Measurements from ENCODE around the gene MYO18A.
A peak's percentile ranks its signal among the peaks of the same experiment; 100 is the strongest.

MYO18A gene

GRCh38 chr17:29181226-29181625 lies 1.0 kb upstream of the MYO18A start:
- no peaks in the 10 kb centered on the region for H3K27me3 ChIP-seq (ENCODE audit: control insufficient read depth, insufficient read depth, low read length)
- peaks cover 6% of the 10 kb centered on the region for H3K4me1 ChIP-seq (ENCODE audit: control insufficient read depth, insufficient read depth, low read length)
- peak overlapping the region; percentile 81 for H3K27ac ChIP-seq (ENCODE audit: low read depth, low read length)
- H3K36me3 ChIP-seq (ENCODE audit: control insufficient read depth, insufficient read depth, low read length): no peaks in the 10 kb centered on the region
- H3K4me3 ChIP-seq (ENCODE audit: low read length): no peak overlapping the region
- no peak overlapping the region for H3K9ac ChIP-seq (ENCODE audit: low read length)

DNA sequence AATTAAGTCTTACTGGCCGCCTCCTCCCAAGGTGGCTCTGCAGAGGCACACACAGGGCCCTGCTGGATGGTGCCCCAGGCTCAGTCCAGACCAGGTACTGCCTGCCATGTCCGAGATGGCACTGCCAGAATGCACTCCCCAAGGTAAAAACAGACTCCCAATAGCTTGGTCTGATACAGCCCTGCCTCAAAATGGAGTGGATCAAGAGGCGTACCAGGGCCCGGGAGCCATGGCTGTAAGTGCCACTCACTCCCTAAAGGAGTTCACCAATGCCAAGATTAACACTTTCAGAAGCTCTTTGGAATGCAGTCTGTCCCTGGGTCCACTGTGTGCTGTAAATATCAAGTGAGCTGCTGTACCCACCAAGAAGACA lies 576 bp upstream of the MYO18A start:
- H3K4me3 ChIP-seq (ENCODE audit: low read length): peak overlapping the region; percentile 64
- peak overlapping the region; percentile 81 for H3K27ac ChIP-seq (ENCODE audit: low read depth, low read length)
- peaks cover 6% of the 10 kb centered on the region for H3K4me1 ChIP-seq (ENCODE audit: control insufficient read depth, insufficient read depth, low read length)
- no peaks in the 10 kb centered on the region for H3K27me3 ChIP-seq (ENCODE audit: control insufficient read depth, insufficient read depth, low read length)
- no peaks in the 10 kb centered on the region for H3K36me3 ChIP-seq (ENCODE audit: control insufficient read depth, insufficient read depth, low read length)
- H3K9ac ChIP-seq (ENCODE audit: low read length): peak overlapping the region; percentile 54

DNA sequence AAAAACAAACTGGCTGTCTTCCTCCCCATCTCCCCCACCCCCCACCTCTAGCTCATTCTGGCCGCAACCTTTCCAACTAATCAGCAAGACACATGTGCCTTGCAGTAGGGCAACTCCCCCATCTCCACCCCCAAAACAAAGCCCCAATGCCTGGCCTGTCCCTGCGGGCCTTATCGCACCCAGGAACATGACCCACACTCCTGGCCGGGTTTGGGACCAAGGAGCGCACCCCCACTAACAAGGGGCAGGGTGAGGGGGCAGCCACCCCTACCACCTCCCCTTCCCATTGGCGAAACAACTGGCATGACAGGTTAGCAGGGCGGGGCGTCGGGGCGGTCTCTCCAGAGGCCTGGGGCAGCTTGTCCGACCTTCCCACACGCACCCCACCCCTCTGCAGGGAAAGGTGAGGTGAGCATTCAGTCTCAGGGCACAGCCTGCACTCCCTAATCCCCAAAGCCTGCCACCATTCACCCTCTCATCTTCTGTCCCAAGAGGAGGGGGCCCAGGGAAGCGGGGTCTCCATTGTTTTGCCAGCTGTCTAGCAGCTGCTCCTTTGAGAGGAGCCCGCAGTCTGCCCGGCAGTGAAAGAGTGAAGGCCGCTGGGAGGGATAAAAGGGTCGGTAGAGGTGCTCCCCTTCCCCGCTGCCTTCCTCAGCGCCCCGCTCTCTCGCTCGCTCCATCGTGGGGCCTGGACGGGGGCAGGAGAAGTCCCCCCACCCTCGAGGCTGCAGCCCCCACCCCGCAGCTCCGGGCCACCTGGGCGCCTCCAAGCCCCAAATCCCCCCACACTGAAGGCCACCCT lies 765 bp downstream of the MYO18A start:
- Histone ChIP-seq H3K4me1 (ENCODE audit: control insufficient read depth, insufficient read depth, low read length) (peaks cover 6% of the 10 kb centered on the region), H3K27ac (ENCODE audit: low read depth, low read length) (peak overlapping the region; percentile 61), H3K4me3 (ENCODE audit: low read length) (peak overlapping the region; percentile 69), H3K27me3 (ENCODE audit: control insufficient read depth, insufficient read depth, low read length) (no peaks in the 10 kb centered on the region), H3K36me3 (ENCODE audit: control insufficient read depth, insufficient read depth, low read length) (no peaks in the 10 kb centered on the region), H3K9ac (ENCODE audit: low read length) (peak overlapping the region; percentile 38)

DNA sequence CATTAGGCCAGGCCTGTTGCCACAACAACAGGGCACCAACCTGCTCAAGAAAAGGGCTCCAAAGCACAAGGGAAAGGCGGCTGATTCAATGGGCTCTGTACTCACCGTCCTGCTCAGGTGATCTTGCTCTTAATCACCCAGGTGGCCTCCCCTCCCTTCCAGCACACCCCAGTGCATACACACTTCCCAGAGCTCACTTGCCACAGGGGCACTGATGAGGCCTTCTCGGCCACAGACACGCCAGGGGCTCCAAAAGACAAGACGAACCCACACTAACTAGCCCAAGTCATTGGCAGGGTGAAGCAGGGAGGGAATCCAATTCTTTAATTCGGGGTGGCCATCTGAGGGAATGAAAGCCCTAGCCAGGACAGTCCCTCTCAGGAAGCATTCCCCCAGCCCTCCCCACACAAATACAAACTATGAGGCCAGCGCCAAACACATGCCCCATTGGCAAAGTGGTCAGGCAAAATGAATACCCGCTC lies 1.4 kb downstream of the MYO18A start:
- no peaks in the 10 kb centered on the region for H3K27me3 ChIP-seq (ENCODE audit: control insufficient read depth, insufficient read depth, low read length)
- peak overlapping the region; percentile 54 for H3K27ac ChIP-seq (ENCODE audit: low read depth, low read length)
- H3K9ac ChIP-seq (ENCODE audit: low read length): no peak overlapping the region
- peaks cover 6% of the 10 kb centered on the region for H3K4me1 ChIP-seq (ENCODE audit: control insufficient read depth, insufficient read depth, low read length)
- H3K36me3 ChIP-seq (ENCODE audit: control insufficient read depth, insufficient read depth, low read length): no peaks in the 10 kb centered on the region
- peak overlapping the region; percentile 69 for H3K4me3 ChIP-seq (ENCODE audit: low read length)

- H3K36me3 ChIP-seq (ENCODE audit: control insufficient read depth, insufficient read depth, low read length): no peaks in the 10 kb centered on the region
- H3K4me3 ChIP-seq (ENCODE audit: low read length): peak overlapping the region; percentile 49
- peaks cover 6% of the 10 kb centered on the region for H3K4me1 ChIP-seq (ENCODE audit: control insufficient read depth, insufficient read depth, low read length)
- H3K27ac ChIP-seq (ENCODE audit: low read depth, low read length): peak overlapping the region; percentile 60
- H3K9ac ChIP-seq (ENCODE audit: low read length): peak overlapping the region; percentile 32
- H3K27me3 ChIP-seq (ENCODE audit: control insufficient read depth, insufficient read depth, low read length): no peaks in the 10 kb centered on the region
Observed at GRCh38 chr17:29177871-29178749, 2.1 kb downstream of the MYO18A start.

DNA sequence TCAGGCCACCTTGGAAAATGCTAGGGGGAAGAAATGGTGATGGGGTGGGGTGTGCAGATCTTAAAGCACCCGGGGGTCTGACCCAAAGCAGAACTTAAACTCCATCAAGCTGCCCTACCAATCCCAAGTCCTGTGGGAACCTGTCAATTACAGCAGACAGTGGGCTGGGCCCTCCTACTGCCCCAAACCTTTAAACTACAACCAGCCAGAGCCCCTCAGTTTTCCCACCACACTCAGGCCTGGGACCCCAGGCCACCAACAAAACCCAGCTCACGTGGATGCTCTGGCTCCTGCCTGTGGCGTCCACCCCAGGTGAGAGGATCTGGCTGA lies 2.7 kb downstream of the MYO18A start:
- Histone ChIP-seq H3K36me3 (ENCODE audit: control insufficient read depth, insufficient read depth, low read length) (no peaks in the 10 kb centered on the region), H3K4me3 (ENCODE audit: low read length) (peak overlapping the region; percentile 49), H3K4me1 (ENCODE audit: control insufficient read depth, insufficient read depth, low read length) (peaks cover 6% of the 10 kb centered on the region), H3K9ac (ENCODE audit: low read length) (no peak overlapping the region), H3K27me3 (ENCODE audit: control insufficient read depth, insufficient read depth, low read length) (no peaks in the 10 kb centered on the region), H3K27ac (ENCODE audit: low read depth, low read length) (peak overlapping the region; percentile 60)

- Histone ChIP-seq H3K27ac (ENCODE audit: low read depth, low read length) (peak overlapping the region; percentile 60), H3K4me3 (ENCODE audit: low read length) (peak overlapping the region; percentile 49), H3K9ac (ENCODE audit: low read length) (peak overlapping the region; percentile 12), H3K36me3 (ENCODE audit: control insufficient read depth, insufficient read depth, low read length) (no peaks in the 10 kb centered on the region), H3K27me3 (ENCODE audit: control insufficient read depth, insufficient read depth, low read length) (no peaks in the 10 kb centered on the region), H3K4me1 (ENCODE audit: control insufficient read depth, insufficient read depth, low read length) (peaks cover 6% of the 10 kb centered on the region)
Observed at GRCh38 chr17:29176558-29177351, 3.4 kb downstream of the MYO18A start.

- Histone ChIP-seq H3K9ac (ENCODE audit: low read length) (no peak overlapping the region), H3K36me3 (ENCODE audit: control insufficient read depth, insufficient read depth, low read length) (no peaks in the 10 kb centered on the region), H3K27me3 (ENCODE audit: control insufficient read depth, insufficient read depth, low read length) (no peaks in the 10 kb centered on the region), H3K4me3 (ENCODE audit: low read length) (no peak overlapping the region), H3K4me1 (ENCODE audit: control insufficient read depth, insufficient read depth, low read length) (peaks cover 3% of the 10 kb centered on the region), H3K27ac (ENCODE audit: low read depth, low read length) (no peak overlapping the region)
Observed at GRCh38 chr17:29175349-29175748, 4.8 kb downstream of the MYO18A start.

DNA sequence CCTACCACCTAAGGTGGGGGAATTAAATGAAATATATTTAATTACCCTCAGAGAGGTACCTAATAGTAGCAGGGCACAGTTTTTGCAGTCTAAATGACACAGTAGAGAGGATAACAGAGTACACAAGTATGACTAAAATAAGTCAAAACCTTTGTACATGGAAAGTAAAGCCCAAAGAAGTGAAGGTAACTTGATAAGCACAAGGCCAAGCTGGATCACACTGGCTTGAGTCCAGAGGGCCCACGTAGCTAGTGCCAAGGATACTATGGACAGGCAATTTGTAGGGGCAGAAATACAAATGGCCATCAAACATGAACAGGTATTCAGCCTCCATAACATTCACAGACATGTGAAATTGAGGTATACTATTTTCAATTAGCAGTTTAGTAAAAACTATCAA lies 7.6 kb downstream of the MYO18A start:
- Histone ChIP-seq H3K27ac (ENCODE audit: low read depth, low read length) (no peak overlapping the region), H3K36me3 (ENCODE audit: control insufficient read depth, insufficient read depth, low read length) (no peaks in the 10 kb centered on the region), H3K27me3 (ENCODE audit: control insufficient read depth, insufficient read depth, low read length) (no peaks in the 10 kb centered on the region), H3K4me1 (ENCODE audit: control insufficient read depth, insufficient read depth, low read length) (peaks cover under 1% of the 10 kb centered on the region), H3K9ac (ENCODE audit: low read length) (no peak overlapping the region), H3K4me3 (ENCODE audit: low read length) (no peak overlapping the region)

DNA sequence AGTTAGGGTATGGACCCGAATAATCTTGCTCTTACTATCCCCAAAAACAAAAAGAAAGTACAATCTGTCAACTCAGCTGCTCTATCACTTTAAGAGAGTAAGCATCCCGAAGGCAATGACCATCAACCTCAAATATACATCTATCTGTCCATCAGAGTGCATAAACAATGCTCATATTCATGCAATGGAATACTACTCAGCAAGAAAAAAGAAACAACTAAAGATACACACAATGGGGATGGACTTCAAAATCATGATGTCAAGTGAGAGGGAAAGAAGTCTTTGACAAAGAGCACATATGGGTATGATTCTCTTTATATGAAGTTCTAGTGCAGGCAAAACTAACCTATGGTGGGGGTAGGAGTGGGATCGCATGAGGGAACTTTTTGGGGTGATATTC lies 9.5 kb downstream of the MYO18A start:
- H3K9ac ChIP-seq (ENCODE audit: low read length): no peak overlapping the region
- H3K27ac ChIP-seq (ENCODE audit: low read depth, low read length): no peak overlapping the region
- no peaks in the 10 kb centered on the region for H3K4me1 ChIP-seq (ENCODE audit: control insufficient read depth, insufficient read depth, low read length)
- no peak overlapping the region for H3K4me3 ChIP-seq (ENCODE audit: low read length)
- H3K36me3 ChIP-seq (ENCODE audit: control insufficient read depth, insufficient read depth, low read length): peaks cover 9% of the 10 kb centered on the region
- H3K27me3 ChIP-seq (ENCODE audit: control insufficient read depth, insufficient read depth, low read length): no peaks in the 10 kb centered on the region

GRCh38 chr17:29169806-29170591 lies 10.2 kb downstream of the MYO18A start:
- H3K4me1 ChIP-seq (ENCODE audit: control insufficient read depth, insufficient read depth, low read length): no peaks in the 10 kb centered on the region
- H3K27me3 ChIP-seq (ENCODE audit: control insufficient read depth, insufficient read depth, low read length): no peaks in the 10 kb centered on the region
- H3K27ac ChIP-seq (ENCODE audit: low read depth, low read length): no peak overlapping the region

More at GRCh38 chr17:29169806-29170591, 10.2 kb downstream of the MYO18A start:
- H3K4me3 ChIP-seq (ENCODE audit: low read length): no peak overlapping the region
- H3K36me3 ChIP-seq (ENCODE audit: control insufficient read depth, insufficient read depth, low read length): peaks cover 13% of the 10 kb centered on the region
- no peak overlapping the region for H3K9ac ChIP-seq (ENCODE audit: low read length)

All from rectal smooth muscle tissue (tissue), 1 donor.